ENCODE results near the gene AQP3. TPM values are rescaled to one million over a fixed set of nuclear protein-coding genes. Genes with fewer than 3 reads are reported as not detected.

The AQP3 gene
- total RNA-seq, 1 donor from 2014 or later = 1.6 TPM

- Mint-ChIP-seq H3K27ac (no peak overlapping the region), H3K4me1 (peaks cover 20% of the 10 kb centered on the region), H3K36me3 (ENCODE audit: low read depth) (no peaks in the 10 kb centered on the region), H3K27me3 (peaks cover 7% of the 10 kb centered on the region), H3K9me3 (no peaks in the 10 kb centered on the region), H3K4me3 (peak overlapping the region; percentile 83)
- intact Hi-C loops (cut with micrococcal nuclease) = loop anchor here (5.0 kb wide), 1 partner anchor 71 kb away; no protein-coding TSS in a partner anchor
- CTCF ChIA-PET = interaction anchor here (1.3 kb wide), 1 partner anchor 32 kb away, joined by 3 read pairs; no protein-coding TSS in a partner anchor
- POLR2A ChIA-PET = interaction anchor here (1.0 kb wide), 2 partner anchors 12 to 45 kb away, joined by 3 read pairs; no protein-coding TSS in a partner anchor
- DNase-seq (no peak), ATAC-seq (ENCODE audit: low read depth) (no peak)
- TF ChIP-seq CTCF (IDR thresholded peaks at IDR 0.05) = no peak
These were observed 583 bp upstream of the AQP3 start for GRCh38 chr9:33447799-33448553.

- Mint-ChIP-seq H3K27me3 (peaks cover 7% of the 10 kb centered on the region), H3K27ac (peak overlapping the region; percentile 70), H3K4me1 (peaks cover 20% of the 10 kb centered on the region), H3K4me3 (peak overlapping the region; percentile 83), H3K9me3 (no peaks in the 10 kb centered on the region), H3K36me3 (ENCODE audit: low read depth) (no peaks in the 10 kb centered on the region)
- CTCF ChIA-PET = interaction anchor here (1.3 to 1.4 kb wide), 2 partner anchors 20 to 31 kb away, joined by 3 to 4 read pairs; no protein-coding TSS in a partner anchor
- ATAC-seq (ENCODE audit: low read depth) (peak; percentile 47), DNase-seq (no peak)
- no peak for TF ChIP-seq CTCF (IDR thresholded peaks at IDR 0.05)
- POLR2A ChIA-PET = no interaction called here
- intact Hi-C loops (cut with micrococcal nuclease) = loop anchor here (5.0 kb wide), 1 partner anchor 69 kb away; no protein-coding TSS in a partner anchor
These were observed 1.0 kb downstream of the AQP3 start for GRCh38 chr9:33446240-33446945.

- Mint-ChIP-seq H3K27ac (no peak overlapping the region), H3K4me1 (peaks cover 20% of the 10 kb centered on the region), H3K27me3 (peaks cover 7% of the 10 kb centered on the region), H3K9me3 (no peaks in the 10 kb centered on the region), H3K36me3 (ENCODE audit: low read depth) (no peaks in the 10 kb centered on the region), H3K4me3 (no peak overlapping the region)
- intact Hi-C loops (cut with micrococcal nuclease) = loop anchor here (5.0 kb wide), 1 partner anchor 68 kb away; no protein-coding TSS in a partner anchor
- ATAC-seq (ENCODE audit: low read depth) = no peak
- no peak for TF ChIP-seq CTCF (IDR thresholded peaks at IDR 0.05)
- no peak for DNase-seq
- ChIA-PET POLR2A (no interaction called here), CTCF (no interaction called here)
These were observed 1.8 kb downstream of the AQP3 start for GRCh38 chr9:33445389-33446239.

GRCh38 chr9:33443464-33444154, 3.8 kb downstream of the AQP3 start:
- POLR2A ChIA-PET = no interaction called here
- intact Hi-C loops (cut with micrococcal nuclease) = no loop called here
- ATAC-seq (ENCODE audit: low read depth) (no peak), DNase-seq (no peak)
- no peak for TF ChIP-seq CTCF (IDR thresholded peaks at IDR 0.05)
- H3K9me3 Mint-ChIP-seq = no peaks in the 10 kb centered on the region
- CTCF ChIA-PET = no interaction called here
- H3K4me1 Mint-ChIP-seq = peaks cover 20% of the 10 kb centered on the region
- no peak overlapping the region for H3K4me3 Mint-ChIP-seq
- H3K36me3 Mint-ChIP-seq (ENCODE audit: low read depth) = no peaks in the 10 kb centered on the region
- H3K27ac Mint-ChIP-seq = no peak overlapping the region
- peaks cover 6% of the 10 kb centered on the region for H3K27me3 Mint-ChIP-seq

All from activated B cell treated with CpG ODN at 0.5 μM for 24 hours (primary cell).